Measurements from ENCODE around the gene PMM2.
"Not testable (repeated sequence)": the region's sequence is repeated elsewhere in the genome, so short reads cannot be mapped to it uniquely, and the experiment has no call there.

Gene PMM2

GRCh38 chr16:8797364-8798173, at the start of gene PMM2, which contains the start of gene TMEM186:
Gene PMM2, plus strand, starts transcription at chr16:8797839. Its CDS starts 44 bp downstream, at chr16:8797883.
Gene TMEM186, minus strand, starts transcription at chr16:8797639. Its CDS starts 25 bp downstream, at chr16:8797614.
- H3K9me3 Mint-ChIP-seq, result no peaks in the 10 kb centered on the region
- intact Hi-C loops (cut with micrococcal nuclease), result loop anchor here (1.0 to 2.0 kb wide), 2 partner anchors 72 to 123 kb away; partner anchors contain the start of genes ABAT and CARHSP1
- peak within 1 kb of the TSS; percentile 96 for H3K27ac Mint-ChIP-seq
- peak within 1 kb of the TSS; percentile 92 for H3K4me3 Mint-ChIP-seq
- peaks cover 49% of the 10 kb centered on the region for H3K36me3 Mint-ChIP-seq (ENCODE audit: low read depth)
- H3K27me3 Mint-ChIP-seq, result no peaks in the 10 kb centered on the region
- H3K4me1 Mint-ChIP-seq (ENCODE audit: low read depth), result peaks cover 34% of the 10 kb centered on the region

GRCh38 chr16:8748944-8749343, 48.7 kb upstream of the PMM2 start:
- H3K4me3 Mint-ChIP-seq; H3K27me3 Mint-ChIP-seq; H3K9me3 Mint-ChIP-seq; intact Hi-C loops (cut with micrococcal nuclease): not testable (repeated sequence)
- Mint-ChIP-seq H3K27ac (peak overlapping the region; percentile 65), H3K4me1 (ENCODE audit: low read depth) (peaks cover 17% of the 10 kb centered on the region), H3K36me3 (ENCODE audit: low read depth) (peaks cover 74% of the 10 kb centered on the region)

- Mint-ChIP-seq H3K27ac (no peak overlapping the region), H3K4me1 (ENCODE audit: low read depth) (peaks cover 17% of the 10 kb centered on the region), H3K27me3 (no peaks in the 10 kb centered on the region), H3K4me3 (no peak overlapping the region), H3K9me3 (peaks cover 9% of the 10 kb centered on the region), H3K36me3 (ENCODE audit: low read depth) (peaks cover 80% of the 10 kb centered on the region)
- intact Hi-C loops (cut with micrococcal nuclease), result no loop called here
Observed at GRCh38 chr16:8751481-8752311, 45.9 kb upstream of the PMM2 start.

GRCh38 chr16:8752706-8753105, 44.9 kb upstream of the PMM2 start:
- peaks cover 9% of the 10 kb centered on the region for H3K9me3 Mint-ChIP-seq
- H3K27me3 Mint-ChIP-seq, result no peaks in the 10 kb centered on the region
- peaks cover 17% of the 10 kb centered on the region for H3K4me1 Mint-ChIP-seq (ENCODE audit: low read depth)
- H3K36me3 Mint-ChIP-seq (ENCODE audit: low read depth), result peaks cover 83% of the 10 kb centered on the region
- no peak overlapping the region for H3K4me3 Mint-ChIP-seq
- intact Hi-C loops (cut with micrococcal nuclease), result no loop called here
- no peak overlapping the region for H3K27ac Mint-ChIP-seq

- no peak overlapping the region for H3K27ac Mint-ChIP-seq
- peaks cover 13% of the 10 kb centered on the region for H3K4me1 Mint-ChIP-seq (ENCODE audit: low read depth)
- H3K9me3 Mint-ChIP-seq, result peaks cover 6% of the 10 kb centered on the region
- H3K4me3 Mint-ChIP-seq, result no peak overlapping the region
- intact Hi-C loops (cut with micrococcal nuclease), result no loop called here
- peaks cover 85% of the 10 kb centered on the region for H3K36me3 Mint-ChIP-seq (ENCODE audit: low read depth)
- no peaks in the 10 kb centered on the region for H3K27me3 Mint-ChIP-seq
Observed at GRCh38 chr16:8753416-8754054, 44.1 kb upstream of the PMM2 start.

- H3K4me3 Mint-ChIP-seq, result no peak overlapping the region
Observed at GRCh38 chr16:8756755-8757154, 40.9 kb upstream of the PMM2 start.

GRCh38 chr16:8758022-8758421, 39.6 kb upstream of the PMM2 start:
- H3K36me3 Mint-ChIP-seq (ENCODE audit: low read depth), result peaks cover 80% of the 10 kb centered on the region
- no peak overlapping the region for H3K27ac Mint-ChIP-seq
- H3K4me3 Mint-ChIP-seq, result no peak overlapping the region
- H3K27me3 Mint-ChIP-seq, result no peaks in the 10 kb centered on the region
- H3K9me3 Mint-ChIP-seq, result no peaks in the 10 kb centered on the region
- intact Hi-C loops (cut with micrococcal nuclease), result no loop called here
- no peaks in the 10 kb centered on the region for H3K4me1 Mint-ChIP-seq (ENCODE audit: low read depth)

More at GRCh38 chr16:8756755-8757154, 40.9 kb upstream of the PMM2 start:
- Mint-ChIP-seq H3K27me3 (no peaks in the 10 kb centered on the region), H3K36me3 (ENCODE audit: low read depth) (peaks cover 84% of the 10 kb centered on the region), H3K9me3 (no peaks in the 10 kb centered on the region), H3K27ac (no peak overlapping the region), H3K4me1 (ENCODE audit: low read depth) (peaks cover 4% of the 10 kb centered on the region)
- intact Hi-C loops (cut with micrococcal nuclease), result no loop called here

- Mint-ChIP-seq H3K4me1 (ENCODE audit: low read depth) (no peaks in the 10 kb centered on the region), H3K27ac (no peak overlapping the region)
- intact Hi-C loops (cut with micrococcal nuclease), result no loop called here
Observed at GRCh38 chr16:8760021-8760420, 37.6 kb upstream of the PMM2 start.

GRCh38 chr16:8761078-8761477, 36.6 kb upstream of the PMM2 start:
- Mint-ChIP-seq H3K36me3 (ENCODE audit: low read depth) (peaks cover 76% of the 10 kb centered on the region), H3K4me1 (ENCODE audit: low read depth) (no peaks in the 10 kb centered on the region), H3K27me3 (no peaks in the 10 kb centered on the region), H3K4me3 (no peak overlapping the region), H3K9me3 (no peaks in the 10 kb centered on the region), H3K27ac (no peak overlapping the region)
- intact Hi-C loops (cut with micrococcal nuclease), result no loop called here

More at GRCh38 chr16:8760021-8760420, 37.6 kb upstream of the PMM2 start:
- H3K36me3 Mint-ChIP-seq (ENCODE audit: low read depth), result peaks cover 76% of the 10 kb centered on the region
- H3K27me3 Mint-ChIP-seq, result no peaks in the 10 kb centered on the region
- no peak overlapping the region for H3K4me3 Mint-ChIP-seq
- no peaks in the 10 kb centered on the region for H3K9me3 Mint-ChIP-seq

- H3K36me3 Mint-ChIP-seq (ENCODE audit: low read depth), result peaks cover 84% of the 10 kb centered on the region
- H3K27ac Mint-ChIP-seq, result no peak overlapping the region
- no peak overlapping the region for H3K4me3 Mint-ChIP-seq
- no peaks in the 10 kb centered on the region for H3K4me1 Mint-ChIP-seq (ENCODE audit: low read depth)
- H3K9me3 Mint-ChIP-seq, result no peaks in the 10 kb centered on the region
- no peaks in the 10 kb centered on the region for H3K27me3 Mint-ChIP-seq
- intact Hi-C loops (cut with micrococcal nuclease), result no loop called here
Observed at GRCh38 chr16:8762254-8762653, 35.4 kb upstream of the PMM2 start.

- Mint-ChIP-seq H3K9me3 (no peaks in the 10 kb centered on the region), H3K27ac (no peak overlapping the region), H3K36me3 (ENCODE audit: low read depth) (peaks cover 84% of the 10 kb centered on the region), H3K4me1 (ENCODE audit: low read depth) (no peaks in the 10 kb centered on the region), H3K27me3 (no peaks in the 10 kb centered on the region), H3K4me3 (no peak overlapping the region)
- intact Hi-C loops (cut with micrococcal nuclease), result no loop called here
Observed at GRCh38 chr16:8763083-8763482, 34.6 kb upstream of the PMM2 start.

- Mint-ChIP-seq H3K9me3 (no peaks in the 10 kb centered on the region), H3K27me3 (no peaks in the 10 kb centered on the region)
Observed at GRCh38 chr16:8763899-8764298, 33.7 kb upstream of the PMM2 start.

GRCh38 chr16:8764525-8765250, 33.0 kb upstream of the PMM2 start:
- H3K4me3 Mint-ChIP-seq, result no peak overlapping the region
- no peaks in the 10 kb centered on the region for H3K27me3 Mint-ChIP-seq
- intact Hi-C loops (cut with micrococcal nuclease), result no loop called here
- no peaks in the 10 kb centered on the region for H3K9me3 Mint-ChIP-seq
- H3K36me3 Mint-ChIP-seq (ENCODE audit: low read depth), result peaks cover 87% of the 10 kb centered on the region
- no peak overlapping the region for H3K27ac Mint-ChIP-seq
- H3K4me1 Mint-ChIP-seq (ENCODE audit: low read depth), result no peaks in the 10 kb centered on the region

More at GRCh38 chr16:8763899-8764298, 33.7 kb upstream of the PMM2 start:
- Mint-ChIP-seq H3K27ac (no peak overlapping the region), H3K36me3 (ENCODE audit: low read depth) (peaks cover 85% of the 10 kb centered on the region), H3K4me1 (ENCODE audit: low read depth) (no peaks in the 10 kb centered on the region), H3K4me3 (no peak overlapping the region)
- intact Hi-C loops (cut with micrococcal nuclease), result no loop called here

All from dendritic cell treated with granulocyte-macrophage colony-stimulating factor and Interleukin-4, amounts not matched to agents 40 ng/mL and 50 ng/mL, for 4 days (primary cell).